Parathyroid adenoma (tissue), 2 donors: ENCODE results near the gene SLC4A1AP.

ENCODE experiments used
- H2AFZ ChIP-seq: fragments of 300-600 bp; sonication (generic); one replicate; pipeline ENCODE4 v1.7.0; 2017; ENCODE audit warnings: antibody characterized with exemption, mild to moderate bottlenecking
- H3K27ac ChIP-seq: fragments of 300-600 bp; sonication (generic); one replicate; pipeline ENCODE4 v1.7.0; 2017
- H3K27me3 ChIP-seq: fragments of 300-600 bp; sonication (generic); one replicate; pipeline ENCODE4 v1.7.0; 2017; ENCODE audit warnings: low read length; ENCODE audit not compliant: control insufficient read depth, insufficient read depth
- H3K36me3 ChIP-seq: fragments of 300-600 bp; sonication (generic); one replicate; pipeline ENCODE4 v1.7.0; 2017; ENCODE audit warnings: low read length; ENCODE audit not compliant: control insufficient read depth, insufficient read depth
- H3K4me1 ChIP-seq: fragments of 300-600 bp; sonication (generic); one replicate; pipeline ENCODE4 v1.7.0; 2017; ENCODE audit warnings: control low read depth
- H3K4me2 ChIP-seq: fragments of 300-600 bp; sonication (generic); one replicate; pipeline ENCODE4 v1.7.0; 2017; ENCODE audit warnings: low read length
- H3K4me3 ChIP-seq: fragments of 300-600 bp; sonication (generic); one replicate; pipeline ENCODE4 v1.7.0; 2017; ENCODE audit warnings: low read depth, low read length
- H3K79me2 ChIP-seq: fragments of 300-600 bp; sonication (generic); one replicate; pipeline ENCODE4 v1.7.0; 2017; ENCODE audit warnings: control low read depth
- H3K9ac ChIP-seq: fragments of 300-600 bp; sonication (generic); one replicate; pipeline ENCODE4 v1.7.0; 2017; ENCODE audit warnings: mild to moderate bottlenecking
- H3K9me3 ChIP-seq: fragments of 300-600 bp; sonication (generic); one replicate; pipeline ENCODE4 v1.7.0; 2017; ENCODE audit warnings: low read length; ENCODE audit not compliant: control insufficient read depth
- TF ChIP-seq, protein P1 (sequence below): fragments of 300-600 bp; sonication (generic); IDR thresholded peaks from one replicate; pipeline ENCODE4 v1.7.0; 2017; ENCODE audit warnings: antibody characterized with exemption, mild to moderate bottlenecking
- donor health status: primary hyperparathyroidism.

The SLC4A1AP gene

DNA sequence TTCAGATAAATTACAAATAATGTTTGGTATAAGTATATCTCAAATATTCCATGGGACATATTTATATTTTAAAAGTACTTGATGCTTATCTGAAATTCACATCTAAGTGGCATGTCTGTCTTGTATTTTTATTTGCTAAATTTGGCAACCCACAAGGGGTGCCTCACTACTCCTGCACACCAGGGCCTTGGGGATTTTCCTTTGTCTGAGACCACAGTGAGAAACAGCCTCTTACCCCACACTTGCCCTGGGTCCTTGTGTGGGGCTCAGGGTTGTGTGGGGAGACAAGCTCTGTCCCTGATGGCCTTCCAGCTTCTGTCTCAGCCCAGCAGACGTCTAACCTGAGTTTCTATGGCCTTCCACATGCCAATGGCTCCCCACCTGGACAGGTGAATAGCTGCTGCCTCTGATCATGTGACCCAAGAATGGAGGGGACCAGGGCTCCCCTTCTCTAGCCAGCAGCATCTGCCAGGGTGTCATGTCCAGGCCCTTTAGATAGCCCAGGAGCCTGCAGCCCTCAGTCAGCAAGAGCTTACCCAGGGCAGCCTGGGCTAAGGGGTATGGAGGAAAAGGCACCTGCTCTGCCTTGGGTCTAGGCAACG, 58.3 kb downstream of the SLC4A1AP start:
- H3K9me3 ChIP-seq, result no peaks in the 10 kb centered on the region
- no peaks in the 10 kb centered on the region for H3K4me1 ChIP-seq
- H3K36me3 ChIP-seq, result no peaks in the 10 kb centered on the region
- no peak overlapping the region for H3K9ac ChIP-seq
- no peaks in the 10 kb centered on the region for H3K79me2 ChIP-seq
- H2AFZ ChIP-seq, result no peak overlapping the region
- no peaks in the 10 kb centered on the region for H3K27me3 ChIP-seq
- TF ChIP-seq, protein P1, sequence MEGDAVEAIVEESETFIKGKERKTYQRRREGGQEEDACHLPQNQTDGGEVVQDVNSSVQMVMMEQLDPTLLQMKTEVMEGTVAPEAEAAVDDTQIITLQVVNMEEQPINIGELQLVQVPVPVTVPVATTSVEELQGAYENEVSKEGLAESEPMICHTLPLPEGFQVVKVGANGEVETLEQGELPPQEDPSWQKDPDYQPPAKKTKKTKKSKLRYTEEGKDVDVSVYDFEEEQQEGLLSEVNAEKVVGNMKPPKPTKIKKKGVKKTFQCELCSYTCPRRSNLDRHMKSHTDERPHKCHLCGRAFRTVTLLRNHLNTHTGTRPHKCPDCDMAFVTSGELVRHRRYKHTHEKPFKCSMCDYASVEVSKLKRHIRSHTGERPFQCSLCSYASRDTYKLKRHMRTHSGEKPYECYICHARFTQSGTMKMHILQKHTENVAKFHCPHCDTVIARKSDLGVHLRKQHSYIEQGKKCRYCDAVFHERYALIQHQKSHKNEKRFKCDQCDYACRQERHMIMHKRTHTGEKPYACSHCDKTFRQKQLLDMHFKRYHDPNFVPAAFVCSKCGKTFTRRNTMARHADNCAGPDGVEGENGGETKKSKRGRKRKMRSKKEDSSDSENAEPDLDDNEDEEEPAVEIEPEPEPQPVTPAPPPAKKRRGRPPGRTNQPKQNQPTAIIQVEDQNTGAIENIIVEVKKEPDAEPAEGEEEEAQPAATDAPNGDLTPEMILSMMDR, result no peak
- no peak overlapping the region for H3K4me3 ChIP-seq
- no peak overlapping the region for H3K27ac ChIP-seq
- H3K4me2 ChIP-seq, result no peak overlapping the region

DNA sequence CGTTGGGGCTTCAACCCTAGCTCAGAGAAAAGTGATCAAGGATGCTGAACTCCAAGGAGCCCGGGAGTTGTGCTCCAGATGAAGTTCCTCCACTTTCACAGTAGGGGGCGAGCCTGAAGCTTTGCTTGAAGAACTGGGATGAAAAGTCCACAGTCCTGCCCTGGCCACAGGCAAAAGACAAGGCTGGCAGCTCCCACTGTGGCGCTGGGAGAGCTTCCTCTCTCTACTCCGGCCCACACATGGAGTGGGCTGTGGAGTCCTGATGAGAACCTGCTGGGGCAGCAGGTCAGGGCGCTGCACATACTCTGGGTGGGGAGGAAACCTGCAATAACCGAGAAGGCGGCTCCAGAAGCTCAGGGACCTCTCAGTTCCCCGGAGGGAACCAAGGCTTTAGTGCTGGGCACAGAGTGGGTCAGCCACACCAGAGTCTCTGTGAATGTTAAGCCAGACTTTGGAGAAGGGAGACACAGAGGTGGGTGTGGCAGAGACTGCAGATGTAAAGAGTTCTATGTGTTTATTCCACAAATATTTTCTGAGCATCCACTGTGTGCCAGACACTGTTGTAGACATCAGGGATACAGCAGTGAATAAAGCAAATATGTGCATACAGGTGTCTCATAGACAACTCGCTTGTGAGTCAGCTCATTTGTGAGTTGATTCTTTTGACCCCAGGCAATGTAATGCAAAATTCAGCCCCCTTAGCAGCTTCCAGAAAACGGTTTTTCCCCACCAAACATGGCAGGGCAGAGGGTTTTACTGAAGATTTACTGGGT, 59.9 kb downstream of the SLC4A1AP start:
- TF ChIP-seq, protein P1, result peak; percentile 85
- Histone ChIP-seq H3K27ac (no peak overlapping the region), H3K9ac (no peak overlapping the region), H3K4me3 (no peak overlapping the region), H3K4me2 (no peak overlapping the region), H3K36me3 (no peaks in the 10 kb centered on the region), H3K27me3 (no peaks in the 10 kb centered on the region), H2AFZ (peak overlapping the region; percentile 63), H3K4me1 (no peaks in the 10 kb centered on the region), H3K79me2 (no peaks in the 10 kb centered on the region), H3K9me3 (no peaks in the 10 kb centered on the region)

DNA sequence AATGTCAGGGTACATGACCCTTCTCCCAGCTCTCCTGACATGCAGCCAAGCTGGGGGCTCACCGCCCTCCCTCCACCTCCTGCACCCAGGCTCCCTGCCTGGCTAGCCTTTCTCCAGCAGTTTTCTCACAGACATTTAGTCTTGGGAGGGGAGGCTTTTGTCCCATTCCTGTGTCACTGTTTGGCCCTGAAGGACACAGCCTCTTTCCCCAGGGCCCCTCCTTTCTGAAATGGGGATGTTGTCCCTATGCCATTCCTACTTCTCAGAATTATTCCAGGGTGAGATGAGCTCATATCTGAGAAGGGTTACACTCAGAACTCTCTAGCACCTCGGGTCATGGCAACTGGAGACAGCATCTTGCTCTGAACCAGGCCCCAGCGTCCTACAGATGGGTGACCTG, 60.5 kb downstream of the SLC4A1AP start:
- Histone ChIP-seq H3K27me3 (no peaks in the 10 kb centered on the region), H3K9me3 (no peaks in the 10 kb centered on the region), H2AFZ (no peak overlapping the region), H3K36me3 (no peaks in the 10 kb centered on the region), H3K4me2 (no peak overlapping the region), H3K4me3 (no peak overlapping the region), H3K9ac (no peak overlapping the region), H3K27ac (no peak overlapping the region), H3K4me1 (no peaks in the 10 kb centered on the region), H3K79me2 (no peaks in the 10 kb centered on the region)
- TF ChIP-seq, protein P1, result no peak

DNA sequence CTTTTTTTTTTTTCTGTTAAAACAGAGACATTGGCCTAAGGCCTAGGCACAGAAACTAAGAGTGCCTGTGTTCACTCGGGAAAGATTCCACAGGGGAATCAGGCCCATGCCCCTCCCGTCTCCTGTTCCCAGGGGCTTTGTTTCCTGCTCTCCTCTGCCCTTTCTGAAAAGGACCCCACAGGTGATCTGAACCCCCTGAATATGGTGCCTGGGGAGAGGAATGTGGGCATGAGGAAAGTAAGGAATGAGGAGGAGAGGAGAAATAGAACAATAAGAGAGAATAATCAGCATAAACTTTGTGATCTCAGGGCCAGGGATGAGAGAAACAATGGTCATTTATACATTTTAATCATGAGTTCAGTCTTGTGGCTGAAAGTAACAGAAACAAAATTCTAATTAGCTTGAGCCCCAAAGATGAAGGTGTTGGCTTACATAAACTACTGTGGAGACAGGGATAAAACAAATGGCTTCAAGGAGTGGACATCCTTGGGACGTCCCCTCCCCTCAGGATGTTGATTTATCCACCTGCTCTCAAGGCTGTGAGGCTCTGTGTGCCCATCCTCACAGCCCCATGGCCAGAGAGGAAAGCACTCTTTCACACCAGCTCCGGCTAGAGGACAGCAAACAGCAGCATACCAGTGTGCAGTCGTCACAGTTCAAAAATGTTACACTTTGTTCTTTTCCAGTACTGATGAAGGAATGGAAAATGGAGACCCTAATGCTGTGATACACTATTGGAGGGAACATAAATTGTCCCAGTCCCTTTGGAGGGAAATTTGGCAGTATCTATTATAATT, 61.4 kb downstream of the SLC4A1AP start:
- Histone ChIP-seq H3K4me1 (no peaks in the 10 kb centered on the region), H3K9me3 (no peaks in the 10 kb centered on the region), H3K27ac (no peak overlapping the region), H3K4me2 (no peak overlapping the region), H3K27me3 (no peaks in the 10 kb centered on the region), H2AFZ (no peak overlapping the region), H3K4me3 (no peak overlapping the region), H3K36me3 (no peaks in the 10 kb centered on the region), H3K9ac (no peak overlapping the region), H3K79me2 (no peaks in the 10 kb centered on the region)
- TF ChIP-seq, protein P1, result no peak
